GM18517 (cell line): ENCODE data around the gene MSI2.

ENCODE experiments used
- ATAC-seq: cut with Tn5 transposase; IDR thresholded peaks from one replicate; pipeline ENCODE4 v1.9.1; 2021; ENCODE audit warnings: mild to moderate bottlenecking, moderate library complexity; ENCODE audit not compliant: unreplicated experiment

MSI2 gene

GRCh38 chr17:57313097-57313835 lies 56.9 kb downstream of the MSI2 start:
- no peak for ATAC-seq

- no peak for ATAC-seq
Observed at GRCh38 chr17:57315061-57316015, 59.0 kb downstream of the MSI2 start.

- no peak for ATAC-seq
Observed at GRCh38 chr17:57316361-57316760, 60.0 kb downstream of the MSI2 start.

GRCh38 chr17:57317079-57317478 lies 60.8 kb downstream of the MSI2 start:
- ATAC-seq: no peak

- ATAC-seq: no peak
Observed at GRCh38 chr17:57318913-57319312, 62.6 kb downstream of the MSI2 start.

- ATAC-seq: no peak
Observed at GRCh38 chr17:57319806-57320205, 63.5 kb downstream of the MSI2 start.

GRCh38 chr17:57323391-57323790 lies 67.1 kb downstream of the MSI2 start:
- no peak for ATAC-seq

GRCh38 chr17:57324060-57324459 lies 67.7 kb downstream of the MSI2 start:
- ATAC-seq: no peak

GRCh38 chr17:57324631-57325030 lies 68.3 kb downstream of the MSI2 start:
- no peak for ATAC-seq

GRCh38 chr17:57326336-57326735 lies 70.0 kb downstream of the MSI2 start:
- ATAC-seq: no peak

- ATAC-seq: no peak
Observed at GRCh38 chr17:57326764-57327163, 70.4 kb downstream of the MSI2 start.

GRCh38 chr17:57327176-57327970 lies 71.0 kb downstream of the MSI2 start:
- no peak for ATAC-seq

GRCh38 chr17:57328109-57328882 lies 72.0 kb downstream of the MSI2 start:
- no peak for ATAC-seq

- no peak for ATAC-seq
Observed at GRCh38 chr17:57329380-57330214, 73.3 kb downstream of the MSI2 start.

GRCh38 chr17:57330587-57330986 lies 74.3 kb downstream of the MSI2 start:
- no peak for ATAC-seq

GRCh38 chr17:57331423-57331822 lies 75.1 kb downstream of the MSI2 start:
- no peak for ATAC-seq

- ATAC-seq: no peak
Observed at GRCh38 chr17:57332501-57332900, 76.2 kb downstream of the MSI2 start.

- no peak for ATAC-seq
Observed at GRCh38 chr17:57335195-57335792, 79.0 kb downstream of the MSI2 start.

GRCh38 chr17:57337390-57337789 lies 81.1 kb downstream of the MSI2 start:
- ATAC-seq: no peak
